ENCODE measurements around the gene RTEL1.
"Not testable (repeated sequence)": the region's sequence is repeated elsewhere in the genome, so short reads cannot be mapped to it uniquely, and the experiment has no call there.

Gene RTEL1

GRCh38 chr20:63657937-63658748, at the start of gene RTEL1:
RTEL1 (plus strand) TSS chr20:63658312; CDS start chr20:63659403, 1,091 bp downstream.
- DNase-seq = peak; percentile 92

- no peak for DNase-seq
Measured at GRCh38 chr20:63610581-63611435, 47.3 kb upstream of the RTEL1 start.

GRCh38 chr20:63611646-63612045, 46.5 kb upstream of the RTEL1 start:
- DNase-seq = no peak

GRCh38 chr20:63612276-63612931, 45.7 kb upstream of the RTEL1 start:
- DNase-seq = no peak

GRCh38 chr20:63613863-63614594, 44.1 kb upstream of the RTEL1 start:
- DNase-seq = not testable (repeated sequence)

GRCh38 chr20:63617092-63617875, 40.8 kb upstream of the RTEL1 start:
- no peak for DNase-seq

GRCh38 chr20:63617876-63618265, 40.2 kb upstream of the RTEL1 start:
- no peak for DNase-seq

GRCh38 chr20:63618291-63618980, 39.7 kb upstream of the RTEL1 start:
- no peak for DNase-seq

GRCh38 chr20:63619086-63619485, 39.0 kb upstream of the RTEL1 start:
- no peak for DNase-seq

GRCh38 chr20:63619505-63619904, 38.6 kb upstream of the RTEL1 start:
- DNase-seq = no peak

GRCh38 chr20:63620991-63621390, 37.1 kb upstream of the RTEL1 start:
- no peak for DNase-seq

GRCh38 chr20:63622096-63622495, 36.0 kb upstream of the RTEL1 start:
- DNase-seq = no peak

- DNase-seq = no peak
Measured at GRCh38 chr20:63622732-63623131, 35.4 kb upstream of the RTEL1 start.

- no peak for DNase-seq
Measured at GRCh38 chr20:63624486-63624885, 33.6 kb upstream of the RTEL1 start.

GRCh38 chr20:63625771-63626423, 32.2 kb upstream of the RTEL1 start:
- DNase-seq = peak; percentile 26

- DNase-seq = peak; percentile 79
Measured at GRCh38 chr20:63626424-63627128, 31.5 kb upstream of the RTEL1 start, which contains the start of gene GMEB2. GMEB2 (minus strand) TSS chr20:63627101; CDS start chr20:63619397, 7,704 bp downstream.

GRCh38 chr20:63627129-63627750, 30.9 kb upstream of the RTEL1 start:
- DNase-seq = peak; percentile 96

GRCh38 chr20:63627751-63628245, 30.3 kb upstream of the RTEL1 start:
- no peak for DNase-seq
